Activated T-cell treated with anti-CD3 and anti-CD28 coated beads, Interleukin-2, amount 50 U/mL, for 4 hours (primary cell): ENCODE data around the gene IQCH. TPM values are rescaled to one million over a fixed set of nuclear protein-coding genes. Genes with fewer than 3 reads are reported as not detected.

Experiments
- ATAC-seq, 2 donors: fragments of 200-7000 bp; cut with Tn5 transposase; one replicate each; pipeline ENCODE4 v1.10.0; 2021
- DNase-seq: peaks from one replicate; pipeline ENCODE4 v3.0.0-alpha.2; 2020
- H3K27me3 Mint-ChIP-seq: one replicate; pipeline ENCODE4 v1.8.0; 2021; ENCODE audit warnings: low read depth, mixed read lengths
- H3K36me3 Mint-ChIP-seq: one replicate; pipeline ENCODE4 v1.8.0; 2022; ENCODE audit warnings: mixed read lengths; ENCODE audit not compliant: insufficient read depth
- H3K4me1 Mint-ChIP-seq: one replicate; pipeline ENCODE4 v1.8.0; 2021; ENCODE audit warnings: low read depth, mixed read lengths
- H3K4me3 Mint-ChIP-seq: one replicate; pipeline ENCODE4 v1.8.0; 2021; ENCODE audit warnings: mild to moderate bottlenecking, moderate library complexity, mixed read lengths
- H3K9me3 Mint-ChIP-seq: one replicate; pipeline ENCODE4 v1.8.0; 2021; ENCODE audit warnings: mixed read lengths
- total RNA-seq, 3 donors: library from RNA; stranded (reverse); gene quantifications; one replicate each; pipeline ENCODE4 v1.2.1, GENCODE V29; 2021

The IQCH gene
- total RNA-seq, 3 donors from 2014 or later: 0.53 to 0.95 (median 0.53) TPM

GRCh38 chr15:67547836-67548235 is 293.2 kb downstream of the IQCH start:
- Mint-ChIP-seq H3K27me3 (no peaks in the 10 kb centered on the region), H3K36me3 (peaks cover 20% of the 10 kb centered on the region), H3K4me3 (no peak overlapping the region), H3K4me1 (peaks cover 46% of the 10 kb centered on the region), H3K9me3 (no peaks in the 10 kb centered on the region)
- DNase-seq (no peak), ATAC-seq (no peak)

- Mint-ChIP-seq H3K4me3 (no peak overlapping the region), H3K27me3 (no peaks in the 10 kb centered on the region), H3K36me3 (peaks cover 20% of the 10 kb centered on the region), H3K9me3 (no peaks in the 10 kb centered on the region), H3K4me1 (peaks cover 41% of the 10 kb centered on the region)
- no peak for DNase-seq
- ATAC-seq: no peak
Measured at GRCh38 chr15:67548236-67548852, 293.8 kb downstream of the IQCH start.

- Mint-ChIP-seq H3K9me3 (no peaks in the 10 kb centered on the region), H3K36me3 (peaks cover 20% of the 10 kb centered on the region), H3K4me3 (no peak overlapping the region), H3K4me1 (peaks cover 34% of the 10 kb centered on the region), H3K27me3 (no peaks in the 10 kb centered on the region)
- ATAC-seq (no peak), DNase-seq (no peak)
Measured at GRCh38 chr15:67548862-67549651, 294.5 kb downstream of the IQCH start.

GRCh38 chr15:67549736-67550135 is 295.1 kb downstream of the IQCH start:
- H3K27me3 Mint-ChIP-seq: no peaks in the 10 kb centered on the region
- H3K36me3 Mint-ChIP-seq: peaks cover 20% of the 10 kb centered on the region
- peaks cover 27% of the 10 kb centered on the region for H3K4me1 Mint-ChIP-seq
- no peaks in the 10 kb centered on the region for H3K9me3 Mint-ChIP-seq
- H3K4me3 Mint-ChIP-seq: no peak overlapping the region
- ATAC-seq (no peak), DNase-seq (no peak)

GRCh38 chr15:67550522-67550921 is 295.9 kb downstream of the IQCH start:
- Mint-ChIP-seq H3K4me1 (peaks cover 23% of the 10 kb centered on the region), H3K27me3 (no peaks in the 10 kb centered on the region), H3K9me3 (no peaks in the 10 kb centered on the region), H3K36me3 (peaks cover 22% of the 10 kb centered on the region), H3K4me3 (no peak overlapping the region)
- DNase-seq (no peak), ATAC-seq (no peak)

- no peaks in the 10 kb centered on the region for H3K27me3 Mint-ChIP-seq
Measured at GRCh38 chr15:67551207-67551743, 296.7 kb downstream of the IQCH start.

More at GRCh38 chr15:67551207-67551743, 296.7 kb downstream of the IQCH start:
- no peak for ATAC-seq
- H3K9me3 Mint-ChIP-seq: no peaks in the 10 kb centered on the region
- DNase-seq: no peak
- H3K36me3 Mint-ChIP-seq: peaks cover 25% of the 10 kb centered on the region
- peaks cover 23% of the 10 kb centered on the region for H3K4me1 Mint-ChIP-seq
- H3K4me3 Mint-ChIP-seq: no peak overlapping the region

Other genes with a start within 250 kb of the IQCH start
- gene SMAD3, start 189.2 kb upstream of the IQCH start, total RNA-seq: 10 to 100 TPM; 23.2 to 25.7 (median 24.4) TPM
- gene AAGAB, start 125 bp upstream of the IQCH start, total RNA-seq: 10 to 100 TPM; 46.7 to 50.2 (median 48.5) TPM